Tibial nerve (tissue), 3 donors: Measurements from ENCODE around the gene KIF13A.

ENCODE experiments used
- POLR2A ChIP-seq, 2 donors: fragments of 450-650 bp; IDR thresholded peaks; one replicate each; pipeline ENCODE4 v1.6.1; 2017; ENCODE audit warnings: antibody characterized with exemption in 2 of 2, mild to moderate bottlenecking in 2 of 2, moderate library complexity in 2 of 2
- TF ChIP-seq, protein P1 (sequence below), 5 experiments: fragments of 200-600 bp in 3 of 5; fragments of 450-650 bp in 2 of 5; sonication (generic) in 3 of 5; IDR thresholded peaks; one replicate each; pipeline ENCODE4 v1.5.1; 2016 to 2019; ENCODE audit warnings: antibody characterized with exemption in 5 of 5, mild to moderate bottlenecking in 3 of 5, moderate library complexity in 2 of 5

DNA sequence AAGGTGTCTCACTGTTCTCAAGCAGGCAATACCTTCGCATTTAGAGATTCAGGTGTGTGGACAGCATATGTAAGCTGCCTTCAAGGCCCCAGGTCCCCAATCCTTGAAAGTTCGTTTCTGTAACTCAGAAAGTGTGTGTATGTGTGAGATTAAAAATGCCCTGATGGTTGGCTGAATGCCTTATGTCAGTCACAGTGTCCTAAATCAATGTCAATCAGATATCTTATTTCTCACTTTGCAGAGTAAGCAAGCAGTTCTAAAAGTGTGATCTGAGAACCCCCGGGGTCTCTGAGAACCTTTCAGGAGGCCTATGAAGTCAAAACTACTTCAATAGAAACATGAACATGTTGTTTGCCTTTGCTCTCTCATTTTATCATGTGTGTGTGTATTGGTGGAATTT is 157.5 kb downstream of the KIF13A start:
- TF ChIP-seq, protein P1, sequence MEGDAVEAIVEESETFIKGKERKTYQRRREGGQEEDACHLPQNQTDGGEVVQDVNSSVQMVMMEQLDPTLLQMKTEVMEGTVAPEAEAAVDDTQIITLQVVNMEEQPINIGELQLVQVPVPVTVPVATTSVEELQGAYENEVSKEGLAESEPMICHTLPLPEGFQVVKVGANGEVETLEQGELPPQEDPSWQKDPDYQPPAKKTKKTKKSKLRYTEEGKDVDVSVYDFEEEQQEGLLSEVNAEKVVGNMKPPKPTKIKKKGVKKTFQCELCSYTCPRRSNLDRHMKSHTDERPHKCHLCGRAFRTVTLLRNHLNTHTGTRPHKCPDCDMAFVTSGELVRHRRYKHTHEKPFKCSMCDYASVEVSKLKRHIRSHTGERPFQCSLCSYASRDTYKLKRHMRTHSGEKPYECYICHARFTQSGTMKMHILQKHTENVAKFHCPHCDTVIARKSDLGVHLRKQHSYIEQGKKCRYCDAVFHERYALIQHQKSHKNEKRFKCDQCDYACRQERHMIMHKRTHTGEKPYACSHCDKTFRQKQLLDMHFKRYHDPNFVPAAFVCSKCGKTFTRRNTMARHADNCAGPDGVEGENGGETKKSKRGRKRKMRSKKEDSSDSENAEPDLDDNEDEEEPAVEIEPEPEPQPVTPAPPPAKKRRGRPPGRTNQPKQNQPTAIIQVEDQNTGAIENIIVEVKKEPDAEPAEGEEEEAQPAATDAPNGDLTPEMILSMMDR (IDR thresholded peaks at IDR 0.05), result no peak
- TF ChIP-seq POLR2A (IDR thresholded peaks at IDR 0.05), result no peak
